Measurements from ENCODE around the gene RNF217.

RNF217 gene

GRCh38 chr6:125003070-125003469 is 40.8 kb downstream of the RNF217 start:
- no peak for TF ChIP-seq CTCF (IDR thresholded peaks at IDR 0.05; ENCODE audit: borderline replicate concordance, insufficient read depth, low read depth, low read length)
- H3K4me3 ChIP-seq (ENCODE audit: low read depth, low read length), result no peak overlapping the region

GRCh38 chr6:125004198-125004597 is 42.0 kb downstream of the RNF217 start:
- no peak for TF ChIP-seq CTCF (IDR thresholded peaks at IDR 0.05; ENCODE audit: borderline replicate concordance, insufficient read depth, low read depth, low read length)
- H3K4me3 ChIP-seq (ENCODE audit: low read depth, low read length), result no peak overlapping the region

- no peak overlapping the region for H3K4me3 ChIP-seq (ENCODE audit: low read depth, low read length)
- no peak for TF ChIP-seq CTCF (IDR thresholded peaks at IDR 0.05; ENCODE audit: borderline replicate concordance, insufficient read depth, low read depth, low read length)
These were observed 42.8 kb downstream of the RNF217 start for GRCh38 chr6:125004797-125005595.

GRCh38 chr6:125008261-125008703 is 46.0 kb downstream of the RNF217 start:
- no peak overlapping the region for H3K4me3 ChIP-seq (ENCODE audit: low read depth, low read length)
- no peak for TF ChIP-seq CTCF (IDR thresholded peaks at IDR 0.05; ENCODE audit: borderline replicate concordance, insufficient read depth, low read depth, low read length)

- H3K4me3 ChIP-seq (ENCODE audit: low read depth, low read length), result no peak overlapping the region
- no peak for TF ChIP-seq CTCF (IDR thresholded peaks at IDR 0.05; ENCODE audit: borderline replicate concordance, insufficient read depth, low read depth, low read length)
These were observed 46.7 kb downstream of the RNF217 start for GRCh38 chr6:125008957-125009356.

- no peak overlapping the region for H3K4me3 ChIP-seq (ENCODE audit: low read depth, low read length)
- TF ChIP-seq CTCF (IDR thresholded peaks at IDR 0.05; ENCODE audit: borderline replicate concordance, insufficient read depth, low read depth, low read length), result no peak
These were observed 47.3 kb downstream of the RNF217 start for GRCh38 chr6:125009578-125009977.

All from GM12875 (cell line).